GM23338 (cell line): ENCODE measurements around the gene CLDN22. TPM values are rescaled to one million over a fixed set of nuclear protein-coding genes. Genes with fewer than 3 reads are reported as not detected.

Experiments used
- ATAC-seq: fragments of 200-7000 bp; cut with Tn5 transposase; 3 replicates; pipeline ENCODE4 v1.9.1; 2020
- DNase-seq: peaks from one replicate; pipeline ENCODE4 v3.0.0-alpha.2; 2015; ENCODE audit warnings: low spot score
- H2AFZ ChIP-seq: fragments of 200-600 bp; sonication (generic); 2 replicates; pipeline ENCODE4 v1.8.0; 2016; ENCODE audit warnings: antibody characterized with exemption, mild to moderate bottlenecking, moderate library complexity
- H3F3A ChIP-seq: fragments of 200-600 bp; sonication (generic); replicated peaks from 2 replicates; pipeline ENCODE4 v1.8.0; 2017; ENCODE audit warnings: antibody characterized with exemption, mixed run types, low read depth
- H3K27ac ChIP-seq: fragments of 200-600 bp; sonication (generic); 2 replicates; pipeline ENCODE4 v1.6.1; 2016; ENCODE audit warnings: low read depth
- H3K27me3 ChIP-seq: fragments of 200-600 bp; sonication (generic); 2 replicates; pipeline ENCODE4 v1.8.0; 2016; ENCODE audit warnings: mild to moderate bottlenecking, mixed run types, moderate library complexity; ENCODE audit not compliant: insufficient read depth
- H3K36me3 ChIP-seq: fragments of 200-600 bp; sonication (generic); 2 replicates; pipeline ENCODE4 v1.8.0; 2016; ENCODE audit warnings: mild to moderate bottlenecking; ENCODE audit not compliant: insufficient read depth
- H3K4me1 ChIP-seq: fragments of 200-600 bp; sonication (generic); 2 replicates; pipeline ENCODE4 v1.8.0; 2016; ENCODE audit warnings: mild to moderate bottlenecking, moderate library complexity; ENCODE audit not compliant: insufficient read depth
- H3K4me2 ChIP-seq: fragments of 200-600 bp; sonication (generic); 2 replicates; pipeline ENCODE4 v1.7.1; 2017; ENCODE audit warnings: mixed run types
- H3K4me3 ChIP-seq: fragments of 200-600 bp; sonication (generic); 2 replicates; pipeline ENCODE4 v1.6.1; 2016; ENCODE audit warnings: mixed run types
- H3K79me2 ChIP-seq: fragments of 200-600 bp; sonication (generic); replicated peaks from 2 replicates; pipeline ENCODE4 v1.8.0; 2017; ENCODE audit warnings: mild to moderate bottlenecking; ENCODE audit not compliant: insufficient read depth
- H3K9me2 ChIP-seq: fragments of 200-600 bp; sonication (generic); 2 replicates; pipeline ENCODE4 v1.8.0; 2017; ENCODE audit not compliant: insufficient read depth
- H4K20me1 ChIP-seq: fragments of 200-600 bp; sonication (generic); replicated peaks from 2 replicates; pipeline ENCODE4 v1.8.0; 2017; ENCODE audit warnings: mild to moderate bottlenecking; ENCODE audit not compliant: insufficient read depth
- H3K27ac Mint-ChIP-seq: 2 replicates; pipeline ENCODE4 v1.8.0; 2020; ENCODE audit warnings: inconsistent platforms, mild to moderate bottlenecking, moderate library complexity, mixed read lengths
- H3K27me3 Mint-ChIP-seq: 3 replicates; pipeline ENCODE4 v1.8.0; 2022; ENCODE audit warnings: low read depth, mild to moderate bottlenecking, moderate library complexity, mixed read lengths, inconsistent platforms; ENCODE audit not compliant: insufficient read depth, poor library complexity
- H3K36me3 Mint-ChIP-seq: 3 replicates; pipeline ENCODE4 v1.8.0; 2021; ENCODE audit warnings: low read depth, mild to moderate bottlenecking, inconsistent platforms, moderate library complexity, mixed read lengths
- H3K4me1 Mint-ChIP-seq: 3 replicates; pipeline ENCODE4 v1.8.0; 2020; ENCODE audit warnings: mild to moderate bottlenecking, inconsistent platforms, mixed read lengths
- H3K4me3 Mint-ChIP-seq: 3 replicates; pipeline ENCODE4 v1.8.0; 2021; ENCODE audit warnings: moderate library complexity, mild to moderate bottlenecking, inconsistent platforms, mixed read lengths
- H3K9me3 Mint-ChIP-seq: 3 replicates; pipeline ENCODE4 v1.8.0; 2020; ENCODE audit warnings: moderate library complexity, mild to moderate bottlenecking, inconsistent platforms, mixed read lengths
- CREB1 ChIP-seq: fragments of 250-450 bp; sonication (Bioruptor Pico); IDR thresholded peaks from 2 replicates; pipeline ENCODE4 v1.5.0; 2020; ENCODE audit warnings: low read depth, mild to moderate bottlenecking, moderate library complexity
- EZH2 ChIP-seq: fragments of 200-600 bp; sonication (generic); IDR thresholded peaks from one replicate; pipeline ENCODE4 v1.8.0; 2017; ENCODE audit warnings: antibody characterized with exemption, mild to moderate bottlenecking, low read depth; ENCODE audit not compliant: unreplicated experiment
- EZH2phosphoT487 ChIP-seq: fragments of 200-600 bp; sonication (generic); IDR thresholded peaks from one replicate; pipeline ENCODE4 v1.8.1; 2018; ENCODE audit warnings: antibody characterized with exemption; ENCODE audit not compliant: unreplicated experiment
- JUNB ChIP-seq: IDR thresholded peaks from one replicate; pipeline ENCODE4 v1.6.1; 2016; ENCODE audit warnings: antibody characterized with exemption; ENCODE audit not compliant: unreplicated experiment
- NANOG ChIP-seq: IDR thresholded peaks from 2 replicates; pipeline ENCODE4 v1.6.1; 2016; ENCODE audit warnings: antibody characterized with exemption, borderline replicate concordance
- POLR2AphosphoS5 ChIP-seq: IDR thresholded peaks from 2 replicates; pipeline ENCODE4 v1.6.1; 2016; ENCODE audit warnings: antibody characterized with exemption, low read depth
- STAT1 ChIP-seq: IDR thresholded peaks from one replicate; pipeline ENCODE4 v1.6.1; 2016; ENCODE audit warnings: antibody characterized with exemption; ENCODE audit not compliant: unreplicated experiment
- ZNF114 ChIP-seq: fragments of 250-450 bp; sonication (Bioruptor Pico); IDR thresholded peaks from 2 replicates; pipeline ENCODE4 v1.5.0; 2020; ENCODE audit warnings: mild to moderate bottlenecking, moderate library complexity
- ZNF331 ChIP-seq: fragments of 250-450 bp; sonication (Bioruptor Pico); IDR thresholded peaks from 2 replicates; pipeline ENCODE4 v1.5.0; 2020; ENCODE audit warnings: low read depth, mild to moderate bottlenecking, moderate library complexity
- polyA plus RNA-seq: library from polyadenylated mRNA; unstranded; fragments of >200 nt; fragmentation: Nextera tagmentation; extraction: Ambion mirVana; gene quantifications from 2 replicates; pipeline ENCODE4 v1.2.1, GENCODE V29; 2016
- total RNA-seq: library from RNA; depleted of rRNA; stranded (reverse); fragments of >200 nt; shearing (Covaris generic); gene quantifications from 2 replicates; pipeline ENCODE4 v1.2.3, GENCODE V29; 2014
- TF ChIP-seq, protein P1 (sequence below): IDR thresholded peaks from 2 replicates; pipeline ENCODE4 v1.6.1; 2016; ENCODE audit warnings: antibody characterized with exemption
- TF ChIP-seq, protein P2 (sequence below): IDR thresholded peaks from one replicate; pipeline ENCODE4 v1.6.1; 2018; ENCODE audit warnings: antibody characterized with exemption; ENCODE audit not compliant: unreplicated experiment
- TF ChIP-seq, protein P3 (sequence below), 2 experiments: fragments of 200-600 bp in 1 of 2; sonication (generic) in 1 of 2; conservative IDR thresholded peaks; 2 replicates each; pipeline versions ENCODE4 v1.5.1 to v1.6.1; 2016 to 2017; ENCODE audit warnings: antibody characterized with exemption in 2 of 2, low read depth in 2 of 2, mild to moderate bottlenecking in 2 of 2, moderate library complexity in 1 of 2
- TF ChIP-seq, protein P4 (sequence below): fragments of 250-450 bp; sonication (Bioruptor Pico); IDR thresholded peaks from 2 replicates; pipeline ENCODE4 v1.5.0; 2020; ENCODE audit warnings: mild to moderate bottlenecking, moderate library complexity

Gene CLDN22
- total and polyA plus RNA-seq, 2 experiments from 2014 or later, result not detected

DNA sequence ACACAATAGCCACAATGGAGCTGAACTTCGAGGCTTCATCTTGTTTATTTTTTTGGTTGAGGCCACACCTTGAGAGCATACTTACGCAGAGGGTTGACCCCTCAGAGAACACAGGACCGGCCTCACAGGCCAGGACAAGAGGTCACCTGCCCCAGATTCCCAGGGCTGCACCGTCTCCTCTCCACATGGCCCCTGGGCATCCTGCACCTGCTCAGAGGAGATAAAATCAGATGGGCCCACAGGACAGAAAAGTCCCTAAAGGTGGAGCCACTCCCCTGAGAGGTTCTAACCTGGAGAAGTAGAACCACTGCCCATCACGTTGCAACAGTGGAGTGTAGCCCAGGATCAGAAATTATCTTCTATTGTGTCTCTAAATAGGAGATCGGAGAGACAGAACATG is 3.2 kb upstream of the CLDN22 start:
- H3K4me3 Mint-ChIP-seq, result no peak overlapping the region
- no peak overlapping the region for H3K4me2 ChIP-seq
- 0 out of 2 replicates have a peak, but pooled peaks cover 5% of the 10 kb centered on the region for H3F3A ChIP-seq
- no peaks in the 10 kb centered on the region for H3K36me3 ChIP-seq
- H3K4me1 Mint-ChIP-seq, result no peaks in the 10 kb centered on the region
- no peaks in the 10 kb centered on the region for H3K27me3 ChIP-seq
- no peak overlapping the region for H3K4me3 ChIP-seq
- H3K9me3 Mint-ChIP-seq, result peaks cover 21% of the 10 kb centered on the region
- H3K27me3 Mint-ChIP-seq, result peaks cover 22% of the 10 kb centered on the region
- no peak for DNase-seq
- TF ChIP-seq, protein P1, sequence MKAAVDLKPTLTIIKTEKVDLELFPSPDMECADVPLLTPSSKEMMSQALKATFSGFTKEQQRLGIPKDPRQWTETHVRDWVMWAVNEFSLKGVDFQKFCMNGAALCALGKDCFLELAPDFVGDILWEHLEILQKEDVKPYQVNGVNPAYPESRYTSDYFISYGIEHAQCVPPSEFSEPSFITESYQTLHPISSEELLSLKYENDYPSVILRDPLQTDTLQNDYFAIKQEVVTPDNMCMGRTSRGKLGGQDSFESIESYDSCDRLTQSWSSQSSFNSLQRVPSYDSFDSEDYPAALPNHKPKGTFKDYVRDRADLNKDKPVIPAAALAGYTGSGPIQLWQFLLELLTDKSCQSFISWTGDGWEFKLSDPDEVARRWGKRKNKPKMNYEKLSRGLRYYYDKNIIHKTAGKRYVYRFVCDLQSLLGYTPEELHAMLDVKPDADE, result no peak
- TF ChIP-seq STAT1, result no peak
- TF ChIP-seq ZNF114 (CRISPR knock-in tag), result no peak
- no peak for TF ChIP-seq EZH2phosphoT487
- TF ChIP-seq, protein P2, sequence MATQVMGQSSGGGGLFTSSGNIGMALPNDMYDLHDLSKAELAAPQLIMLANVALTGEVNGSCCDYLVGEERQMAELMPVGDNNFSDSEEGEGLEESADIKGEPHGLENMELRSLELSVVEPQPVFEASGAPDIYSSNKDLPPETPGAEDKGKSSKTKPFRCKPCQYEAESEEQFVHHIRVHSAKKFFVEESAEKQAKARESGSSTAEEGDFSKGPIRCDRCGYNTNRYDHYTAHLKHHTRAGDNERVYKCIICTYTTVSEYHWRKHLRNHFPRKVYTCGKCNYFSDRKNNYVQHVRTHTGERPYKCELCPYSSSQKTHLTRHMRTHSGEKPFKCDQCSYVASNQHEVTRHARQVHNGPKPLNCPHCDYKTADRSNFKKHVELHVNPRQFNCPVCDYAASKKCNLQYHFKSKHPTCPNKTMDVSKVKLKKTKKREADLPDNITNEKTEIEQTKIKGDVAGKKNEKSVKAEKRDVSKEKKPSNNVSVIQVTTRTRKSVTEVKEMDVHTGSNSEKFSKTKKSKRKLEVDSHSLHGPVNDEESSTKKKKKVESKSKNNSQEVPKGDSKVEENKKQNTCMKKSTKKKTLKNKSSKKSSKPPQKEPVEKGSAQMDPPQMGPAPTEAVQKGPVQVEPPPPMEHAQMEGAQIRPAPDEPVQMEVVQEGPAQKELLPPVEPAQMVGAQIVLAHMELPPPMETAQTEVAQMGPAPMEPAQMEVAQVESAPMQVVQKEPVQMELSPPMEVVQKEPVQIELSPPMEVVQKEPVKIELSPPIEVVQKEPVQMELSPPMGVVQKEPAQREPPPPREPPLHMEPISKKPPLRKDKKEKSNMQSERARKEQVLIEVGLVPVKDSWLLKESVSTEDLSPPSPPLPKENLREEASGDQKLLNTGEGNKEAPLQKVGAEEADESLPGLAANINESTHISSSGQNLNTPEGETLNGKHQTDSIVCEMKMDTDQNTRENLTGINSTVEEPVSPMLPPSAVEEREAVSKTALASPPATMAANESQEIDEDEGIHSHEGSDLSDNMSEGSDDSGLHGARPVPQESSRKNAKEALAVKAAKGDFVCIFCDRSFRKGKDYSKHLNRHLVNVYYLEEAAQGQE, result no peak
- TF ChIP-seq ZNF331 (CRISPR knock-in tag), result no peak
- TF ChIP-seq, protein P3, sequence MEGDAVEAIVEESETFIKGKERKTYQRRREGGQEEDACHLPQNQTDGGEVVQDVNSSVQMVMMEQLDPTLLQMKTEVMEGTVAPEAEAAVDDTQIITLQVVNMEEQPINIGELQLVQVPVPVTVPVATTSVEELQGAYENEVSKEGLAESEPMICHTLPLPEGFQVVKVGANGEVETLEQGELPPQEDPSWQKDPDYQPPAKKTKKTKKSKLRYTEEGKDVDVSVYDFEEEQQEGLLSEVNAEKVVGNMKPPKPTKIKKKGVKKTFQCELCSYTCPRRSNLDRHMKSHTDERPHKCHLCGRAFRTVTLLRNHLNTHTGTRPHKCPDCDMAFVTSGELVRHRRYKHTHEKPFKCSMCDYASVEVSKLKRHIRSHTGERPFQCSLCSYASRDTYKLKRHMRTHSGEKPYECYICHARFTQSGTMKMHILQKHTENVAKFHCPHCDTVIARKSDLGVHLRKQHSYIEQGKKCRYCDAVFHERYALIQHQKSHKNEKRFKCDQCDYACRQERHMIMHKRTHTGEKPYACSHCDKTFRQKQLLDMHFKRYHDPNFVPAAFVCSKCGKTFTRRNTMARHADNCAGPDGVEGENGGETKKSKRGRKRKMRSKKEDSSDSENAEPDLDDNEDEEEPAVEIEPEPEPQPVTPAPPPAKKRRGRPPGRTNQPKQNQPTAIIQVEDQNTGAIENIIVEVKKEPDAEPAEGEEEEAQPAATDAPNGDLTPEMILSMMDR (conservative IDR thresholded peaks at IDR 0.05; ENCODE audit: low read depth in 2 of 2), result no peak
- TF ChIP-seq CREB1 (CRISPR knock-in tag), result no peak
- TF ChIP-seq EZH2, result no peak
- TF ChIP-seq, protein P4, sequence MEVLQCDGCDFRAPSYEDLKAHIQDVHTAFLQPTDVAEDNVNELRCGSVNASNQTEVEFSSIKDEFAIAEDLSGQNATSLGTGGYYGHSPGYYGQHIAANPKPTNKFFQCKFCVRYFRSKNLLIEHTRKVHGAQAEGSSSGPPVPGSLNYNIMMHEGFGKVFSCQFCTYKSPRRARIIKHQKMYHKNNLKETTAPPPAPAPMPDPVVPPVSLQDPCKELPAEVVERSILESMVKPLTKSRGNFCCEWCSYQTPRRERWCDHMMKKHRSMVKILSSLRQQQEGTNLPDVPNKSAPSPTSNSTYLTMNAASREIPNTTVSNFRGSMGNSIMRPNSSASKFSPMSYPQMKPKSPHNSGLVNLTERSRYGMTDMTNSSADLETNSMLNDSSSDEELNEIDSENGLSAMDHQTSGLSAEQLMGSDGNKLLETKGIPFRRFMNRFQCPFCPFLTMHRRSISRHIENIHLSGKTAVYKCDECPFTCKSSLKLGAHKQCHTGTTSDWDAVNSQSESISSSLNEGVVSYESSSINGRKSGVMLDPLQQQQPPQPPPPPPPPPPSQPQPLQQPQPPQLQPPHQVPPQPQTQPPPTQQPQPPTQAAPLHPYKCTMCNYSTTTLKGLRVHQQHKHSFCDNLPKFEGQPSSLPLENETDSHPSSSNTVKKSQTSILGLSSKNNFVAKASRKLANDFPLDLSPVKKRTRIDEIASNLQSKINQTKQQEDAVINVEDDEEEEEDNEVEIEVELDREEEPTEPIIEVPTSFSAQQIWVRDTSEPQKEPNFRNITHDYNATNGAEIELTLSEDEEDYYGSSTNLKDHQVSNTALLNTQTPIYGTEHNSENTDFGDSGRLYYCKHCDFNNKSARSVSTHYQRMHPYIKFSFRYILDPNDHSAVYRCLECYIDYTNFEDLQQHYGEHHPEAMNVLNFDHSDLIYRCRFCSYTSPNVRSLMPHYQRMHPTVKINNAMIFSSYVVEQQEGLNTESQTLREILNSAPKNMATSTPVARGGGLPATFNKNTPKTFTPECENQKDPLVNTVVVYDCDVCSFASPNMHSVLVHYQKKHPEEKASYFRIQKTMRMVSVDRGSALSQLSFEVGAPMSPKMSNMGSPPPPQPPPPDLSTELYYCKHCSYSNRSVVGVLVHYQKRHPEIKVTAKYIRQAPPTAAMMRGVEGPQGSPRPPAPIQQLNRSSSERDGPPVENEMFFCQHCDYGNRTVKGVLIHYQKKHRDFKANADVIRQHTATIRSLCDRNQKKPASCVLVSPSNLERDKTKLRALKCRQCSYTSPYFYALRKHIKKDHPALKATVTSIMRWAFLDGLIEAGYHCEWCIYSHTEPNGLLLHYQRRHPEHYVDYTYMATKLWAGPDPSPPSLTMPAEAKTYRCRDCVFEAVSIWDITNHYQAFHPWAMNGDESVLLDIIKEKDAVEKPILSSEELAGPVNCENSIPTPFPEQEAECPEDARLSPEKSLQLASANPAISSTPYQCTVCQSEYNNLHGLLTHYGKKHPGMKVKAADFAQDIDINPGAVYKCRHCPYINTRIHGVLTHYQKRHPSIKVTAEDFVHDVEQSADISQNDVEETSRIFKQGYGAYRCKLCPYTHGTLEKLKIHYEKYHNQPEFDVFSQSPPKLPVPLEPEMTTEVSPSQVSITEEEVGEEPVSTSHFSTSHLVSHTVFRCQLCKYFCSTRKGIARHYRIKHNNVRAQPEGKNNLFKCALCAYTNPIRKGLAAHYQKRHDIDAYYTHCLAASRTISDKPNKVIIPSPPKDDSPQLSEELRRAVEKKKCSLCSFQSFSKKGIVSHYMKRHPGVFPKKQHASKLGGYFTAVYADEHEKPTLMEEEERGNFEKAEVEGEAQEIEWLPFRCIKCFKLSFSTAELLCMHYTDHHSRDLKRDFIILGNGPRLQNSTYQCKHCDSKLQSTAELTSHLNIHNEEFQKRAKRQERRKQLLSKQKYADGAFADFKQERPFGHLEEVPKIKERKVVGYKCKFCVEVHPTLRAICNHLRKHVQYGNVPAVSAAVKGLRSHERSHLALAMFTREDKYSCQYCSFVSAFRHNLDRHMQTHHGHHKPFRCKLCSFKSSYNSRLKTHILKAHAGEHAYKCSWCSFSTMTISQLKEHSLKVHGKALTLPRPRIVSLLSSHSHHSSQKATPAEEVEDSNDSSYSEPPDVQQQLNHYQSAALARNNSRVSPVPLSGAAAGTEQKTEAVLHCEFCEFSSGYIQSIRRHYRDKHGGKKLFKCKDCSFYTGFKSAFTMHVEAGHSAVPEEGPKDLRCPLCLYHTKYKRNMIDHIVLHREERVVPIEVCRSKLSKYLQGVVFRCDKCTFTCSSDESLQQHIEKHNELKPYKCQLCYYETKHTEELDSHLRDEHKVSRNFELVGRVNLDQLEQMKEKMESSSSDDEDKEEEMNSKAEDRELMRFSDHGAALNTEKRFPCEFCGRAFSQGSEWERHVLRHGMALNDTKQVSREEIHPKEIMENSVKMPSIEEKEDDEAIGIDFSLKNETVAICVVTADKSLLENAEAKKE (CRISPR knock-in tag), result no peak
- TF ChIP-seq JUNB, result no peak
- TF ChIP-seq POLR2AphosphoS5, result no peak
- no peak for TF ChIP-seq NANOG
- H3K4me1 ChIP-seq, result no peaks in the 10 kb centered on the region
- peaks cover 4% of the 10 kb centered on the region; the same call in 1 of the 2 replicates for H4K20me1 ChIP-seq
- H3K79me2 ChIP-seq, result no peaks in the 10 kb centered on the region
- H3K36me3 Mint-ChIP-seq, result peaks cover 19% of the 10 kb centered on the region; the same call in 2 of the 3 replicates
- no peak overlapping the region for H3K27ac ChIP-seq
- no peaks in the 10 kb centered on the region for H3K9me2 ChIP-seq
- H3K27ac Mint-ChIP-seq, result no peak overlapping the region
- H2AFZ ChIP-seq, result no peak overlapping the region
- ATAC-seq, result peak; percentile 15; the same call in 2 of the 3 replicates
